NCI-H345 treated with DMSO at 0.1 percent for 48 hours (cell line): Measurements from ENCODE around the gene AGT.

Experiments used
- DNase-seq: peaks from one replicate; lab custom pipeline; 2025; ENCODE audit not compliant: unreplicated experiment; lab: John Stamatoyannopoulos, UW

Gene AGT

GRCh38 chr1:230713915-230714764 lies at the start of gene AGT:
TSS of gene AGT (minus strand) at chr1:230714122. CDS start at chr1:230710823, 3,299 bp downstream.
- no peak for DNase-seq

GRCh38 chr1:230761443-230762167 lies 47.7 kb upstream of the AGT start:
- no peak for DNase-seq

GRCh38 chr1:230760360-230760827 lies 46.5 kb upstream of the AGT start:
- no peak for DNase-seq

GRCh38 chr1:230759369-230760065 lies 45.6 kb upstream of the AGT start:
- DNase-seq: no peak

GRCh38 chr1:230758709-230759368 lies 44.9 kb upstream of the AGT start:
- no peak for DNase-seq

- DNase-seq: no peak
Measured at GRCh38 chr1:230757856-230758708, 44.2 kb upstream of the AGT start.

- no peak for DNase-seq
Measured at GRCh38 chr1:230754796-230755195, 40.9 kb upstream of the AGT start.

GRCh38 chr1:230753586-230754251 lies 39.8 kb upstream of the AGT start:
- DNase-seq: peak; percentile 67

GRCh38 chr1:230753191-230753585 lies 39.3 kb upstream of the AGT start:
- DNase-seq: no peak

- no peak for DNase-seq
Measured at GRCh38 chr1:230752407-230752806, 38.5 kb upstream of the AGT start.

GRCh38 chr1:230750986-230751625 lies 37.2 kb upstream of the AGT start:
- no peak for DNase-seq

- DNase-seq: no peak
Measured at GRCh38 chr1:230750576-230750975, 36.7 kb upstream of the AGT start.

- DNase-seq: no peak
Measured at GRCh38 chr1:230749635-230750034, 35.7 kb upstream of the AGT start.

- DNase-seq: no peak
Measured at GRCh38 chr1:230749150-230749549, 35.2 kb upstream of the AGT start.

- no peak for DNase-seq
Measured at GRCh38 chr1:230747890-230748800, 34.2 kb upstream of the AGT start.

- DNase-seq: no peak
Measured at GRCh38 chr1:230747127-230747730, 33.3 kb upstream of the AGT start, which contains the start of gene CAPN9. TSS of gene CAPN9 (plus strand) at chr1:230747388. CDS start at chr1:230747497, 109 bp downstream.

- no peak for DNase-seq
Measured at GRCh38 chr1:230746617-230747016, 32.7 kb upstream of the AGT start.
